ENCODE results near the gene PRKN.

GRCh38 chr6:161844804-161845203 is 882.8 kb downstream of the PRKN start:
- TF ChIP-seq GATA2 (IDR thresholded peaks at IDR 0.05; ENCODE audit: low read depth, low read length) (no peak), GATA3 (IDR thresholded peaks at IDR 0.05; ENCODE audit: low read depth, low read length) (no peak)
